Measurements from ENCODE around the gene TXNDC8. TPM values are rescaled to one million over a fixed set of nuclear protein-coding genes. Genes with fewer than 3 reads are reported as not detected.
"Not testable (repeated sequence)": the region's sequence is repeated elsewhere in the genome, so short reads cannot be mapped to it uniquely, and the experiment has no call there.

Gene TXNDC8
- polyA plus RNA-seq, 3 donors = not detected

GRCh38 chr9:110328763-110329162 lies 8.9 kb downstream of the TXNDC8 start:
- DNase-seq = no peak

DNA sequence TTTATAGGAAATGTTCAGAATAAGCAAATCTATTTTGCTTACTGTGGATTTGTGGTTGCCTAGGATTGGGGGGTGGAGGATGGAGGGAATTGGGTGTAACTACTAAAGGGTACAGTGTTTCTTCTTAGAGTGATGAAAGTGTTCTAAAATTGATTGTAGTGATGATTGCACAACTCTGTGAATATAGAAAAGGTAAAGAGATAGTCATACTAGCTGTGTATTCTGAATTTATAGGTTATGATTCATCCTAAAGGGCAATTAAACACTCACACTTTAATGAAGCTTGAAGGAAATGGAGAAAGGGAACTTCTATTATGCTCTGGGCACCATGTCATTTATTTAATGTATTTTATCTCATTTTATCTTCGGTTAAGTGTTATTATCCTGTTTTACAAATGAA lies 9.9 kb downstream of the TXNDC8 start:
- no peak for DNase-seq

DNA sequence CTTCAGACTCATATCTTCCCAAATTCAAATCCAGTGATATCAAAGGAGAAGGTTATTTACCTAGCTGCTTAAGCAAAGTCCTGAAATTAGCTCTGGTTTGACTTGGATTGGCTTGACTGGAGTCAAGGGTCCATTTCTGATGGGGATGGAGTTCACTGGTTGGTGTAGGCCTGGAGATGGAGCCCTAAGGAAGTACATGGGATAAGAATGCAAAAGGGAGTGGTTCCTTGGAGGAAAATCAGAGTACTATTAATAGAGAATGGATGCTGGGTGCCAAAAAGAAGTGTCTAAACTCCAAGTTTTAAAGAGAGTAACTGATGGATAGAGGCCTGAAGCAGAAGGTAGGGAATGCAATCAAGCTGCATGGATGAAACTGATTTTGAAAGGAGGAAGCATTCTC lies 13.8 kb downstream of the TXNDC8 start:
- no peak for DNase-seq

DNA sequence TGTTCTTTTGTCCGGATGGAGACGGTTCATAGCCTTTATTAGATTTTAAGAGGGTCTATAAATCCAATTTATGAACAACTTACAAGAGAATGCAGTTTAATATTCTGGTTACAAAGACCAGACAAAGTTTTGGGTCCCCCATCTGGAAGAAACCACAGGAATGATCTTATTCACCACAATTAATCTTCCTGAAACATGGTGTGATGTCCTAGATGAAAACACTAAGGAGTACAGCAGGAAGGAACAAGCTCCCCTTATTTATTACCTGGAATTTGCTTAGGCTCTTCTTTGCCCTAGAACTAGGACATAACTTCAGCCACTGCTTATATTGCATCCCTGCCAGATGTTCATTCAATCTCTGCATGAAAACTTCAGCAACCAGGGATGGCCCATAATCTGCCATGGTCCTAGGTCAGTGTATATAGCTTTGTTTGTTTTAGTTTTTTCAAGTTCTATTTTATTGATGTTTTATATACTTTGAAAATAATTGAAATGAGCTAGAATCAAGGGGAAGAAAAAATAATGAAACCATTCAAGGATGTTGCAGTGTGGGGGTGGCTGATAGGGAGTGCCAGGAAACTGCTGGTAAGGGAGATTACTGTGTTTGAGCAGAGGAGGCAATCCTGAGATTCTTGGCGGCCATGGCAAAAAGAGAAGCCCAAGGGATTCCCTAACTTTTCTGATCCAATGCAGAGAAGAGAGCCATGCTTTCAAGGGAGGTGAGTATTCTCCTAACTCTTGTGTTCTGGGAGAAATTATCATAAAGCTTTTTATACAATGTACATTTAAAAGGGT lies 16.8 kb downstream of the TXNDC8 start:
- DNase-seq = no peak

DNA sequence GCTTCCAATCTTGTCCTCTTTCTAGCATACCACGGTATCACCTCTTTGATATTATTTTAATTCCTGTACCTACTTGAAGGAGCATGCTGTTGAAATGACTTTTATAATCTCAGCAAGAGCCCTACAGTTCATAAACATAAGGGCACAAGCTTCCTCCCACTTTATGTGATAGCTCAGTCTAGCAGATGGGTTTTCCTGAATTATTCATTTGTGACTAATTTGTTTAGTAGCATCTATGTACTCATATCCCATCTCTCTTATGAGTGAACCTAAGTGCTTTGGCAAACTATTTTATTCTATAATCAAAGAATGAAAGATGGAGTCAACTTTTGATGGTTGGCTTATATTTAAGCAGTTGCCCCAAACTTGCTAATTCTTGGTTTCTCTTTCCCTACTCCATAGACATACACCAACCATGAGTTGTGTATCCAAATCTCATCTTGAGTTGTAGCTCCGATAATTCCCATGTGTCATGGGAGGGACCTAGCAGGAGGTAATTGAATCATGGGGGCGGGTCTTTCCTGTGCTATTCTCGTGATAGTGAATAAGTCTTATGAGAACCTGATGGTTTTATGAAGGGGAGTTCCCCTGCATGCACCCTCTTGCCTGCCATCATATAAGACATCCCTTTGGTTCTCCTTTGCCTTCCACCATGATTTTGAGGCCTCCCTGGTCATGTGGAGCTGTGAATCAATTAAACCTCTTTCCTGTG lies 17.7 kb downstream of the TXNDC8 start:
- DNase-seq = no peak

DNA sequence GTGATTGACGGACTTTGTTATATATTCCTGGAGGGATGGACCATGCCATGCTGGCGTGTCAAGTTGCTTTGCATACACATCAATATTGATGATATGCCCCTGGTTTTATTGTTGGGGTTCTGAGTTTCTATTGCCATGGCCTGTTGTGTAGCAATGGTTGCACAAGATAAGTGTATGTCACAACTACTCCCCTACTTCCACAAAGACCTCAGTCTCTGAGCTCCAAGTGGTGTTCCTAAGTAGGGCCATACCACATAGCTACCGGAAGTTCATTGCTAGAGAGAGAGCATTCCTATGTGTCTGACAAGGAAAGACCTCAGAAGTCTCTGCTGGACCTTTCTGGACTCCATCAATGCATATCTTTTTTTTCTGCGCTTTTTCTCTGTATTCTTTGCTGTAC lies 19.8 kb downstream of the TXNDC8 start:
- no peak for DNase-seq

- DNase-seq = no peak
These were observed 21.2 kb downstream of the TXNDC8 start for GRCh38 chr9:110316261-110317075.

DNA sequence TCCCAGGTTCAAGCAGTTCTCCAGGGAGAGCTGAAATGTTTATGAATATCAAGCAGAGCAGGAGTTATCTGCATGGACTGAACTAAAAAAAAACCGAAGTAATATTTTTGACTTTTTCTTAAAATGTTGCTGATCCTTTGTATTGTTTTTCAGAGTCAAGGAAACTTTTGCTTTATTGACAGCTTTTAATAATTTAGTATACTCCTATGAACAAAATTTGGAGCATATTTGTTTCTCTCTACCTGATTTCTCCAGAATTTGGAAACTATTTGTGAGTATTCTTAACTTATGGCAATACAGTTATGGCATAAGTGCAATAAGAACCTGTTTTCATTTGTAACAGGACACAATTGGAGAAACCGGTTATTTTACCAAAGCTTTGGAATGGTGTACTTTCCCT lies 25.7 kb downstream of the TXNDC8 start:
- not testable (repeated sequence) for DNase-seq

- no peak for DNase-seq
These were observed 28.0 kb downstream of the TXNDC8 start for GRCh38 chr9:110309681-110310080.

- no peak for DNase-seq
These were observed 29.0 kb downstream of the TXNDC8 start for GRCh38 chr9:110308633-110309038.

DNA sequence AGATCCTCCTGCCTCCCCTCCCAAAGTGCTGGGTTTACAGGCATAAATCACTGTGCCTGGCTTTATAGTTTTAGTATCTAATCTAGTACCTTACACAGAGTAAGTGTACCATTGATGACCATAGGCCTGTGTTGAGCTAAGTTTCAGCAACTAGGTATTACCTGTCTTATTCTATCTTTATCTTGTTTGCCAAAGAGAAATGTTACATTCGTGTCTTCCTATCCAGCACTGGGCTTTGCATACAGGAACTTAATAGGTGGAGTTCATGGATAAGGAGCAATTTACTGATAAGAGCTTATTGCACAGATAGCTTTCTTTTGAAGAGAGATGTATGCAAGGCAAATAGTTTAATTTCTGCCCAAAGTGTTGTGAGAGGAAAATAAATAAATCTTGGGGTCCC lies 30.5 kb downstream of the TXNDC8 start:
- DNase-seq = no peak

- no peak for DNase-seq
These were observed 34.5 kb downstream of the TXNDC8 start for GRCh38 chr9:110303133-110303532.

DNA sequence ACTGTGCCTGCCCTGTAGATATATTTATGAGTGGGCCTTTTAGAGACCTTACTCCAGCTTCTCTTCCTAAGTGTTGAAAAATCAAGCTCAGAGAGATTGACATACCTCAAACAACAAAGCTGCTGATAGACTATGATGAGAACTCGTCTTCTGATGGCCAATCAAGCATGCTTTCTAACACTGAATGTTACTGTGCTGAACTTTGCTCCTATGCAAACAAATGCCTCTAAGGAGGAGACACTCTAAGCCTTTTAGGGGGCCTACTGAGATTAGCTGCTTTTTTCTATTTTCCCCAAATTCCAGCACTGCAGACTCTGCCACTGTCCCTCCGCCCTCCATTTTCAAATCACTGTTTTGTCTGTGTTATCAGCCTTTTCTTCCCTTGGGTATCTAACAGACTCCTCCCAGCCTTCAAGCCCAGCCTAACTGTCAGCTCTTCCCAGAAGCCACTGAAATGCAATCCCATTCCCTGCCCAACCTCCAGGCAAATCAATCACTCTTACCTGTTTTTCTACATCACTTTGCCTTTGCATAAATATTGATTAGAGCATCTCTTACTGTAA lies 39.5 kb downstream of the TXNDC8 start:
- no peak for DNase-seq

GRCh38 chr9:110293248-110293647 lies 44.4 kb downstream of the TXNDC8 start:
- no peak for DNase-seq

- no peak for DNase-seq
These were observed 45.6 kb downstream of the TXNDC8 start for GRCh38 chr9:110291921-110292557.

DNA sequence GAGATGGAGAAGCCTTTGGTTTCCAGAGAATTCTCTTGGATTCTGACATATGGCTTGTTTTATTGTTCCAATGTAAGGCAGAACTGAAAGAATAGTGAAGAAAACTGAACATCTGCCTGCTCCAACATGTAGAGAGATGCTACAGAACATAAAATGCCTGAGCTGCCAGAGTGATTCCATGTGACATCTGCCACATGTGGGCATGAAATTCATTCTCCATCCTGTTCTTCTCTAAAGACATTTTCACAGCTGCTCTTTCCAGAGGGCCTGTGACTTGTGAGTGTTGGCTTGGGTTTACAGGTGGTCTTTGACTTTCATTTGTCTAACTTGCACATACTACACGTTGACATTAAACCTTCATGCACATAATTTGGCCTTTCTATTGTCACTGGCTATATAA lies 47.7 kb downstream of the TXNDC8 start:
- no peak for DNase-seq

DNA sequence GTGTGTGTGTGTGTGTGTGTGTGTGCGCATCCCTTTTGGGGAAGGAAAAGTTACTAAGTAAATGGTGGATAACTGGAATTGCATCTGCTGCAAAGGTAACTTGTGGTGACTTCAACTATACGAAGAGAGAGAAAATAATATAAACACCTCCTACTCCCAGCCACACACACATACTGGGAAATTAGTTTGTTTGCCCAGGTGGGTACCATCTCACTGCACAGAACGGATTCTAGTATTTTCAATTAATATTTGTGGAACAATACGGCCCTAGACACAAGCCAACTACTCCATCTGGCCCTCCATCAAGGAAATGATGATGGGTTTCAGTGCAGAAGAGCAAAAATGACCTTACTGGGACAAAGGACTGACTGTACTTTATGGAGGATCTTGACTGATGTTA lies 49.2 kb downstream of the TXNDC8 start:
- DNase-seq = no peak

DNA sequence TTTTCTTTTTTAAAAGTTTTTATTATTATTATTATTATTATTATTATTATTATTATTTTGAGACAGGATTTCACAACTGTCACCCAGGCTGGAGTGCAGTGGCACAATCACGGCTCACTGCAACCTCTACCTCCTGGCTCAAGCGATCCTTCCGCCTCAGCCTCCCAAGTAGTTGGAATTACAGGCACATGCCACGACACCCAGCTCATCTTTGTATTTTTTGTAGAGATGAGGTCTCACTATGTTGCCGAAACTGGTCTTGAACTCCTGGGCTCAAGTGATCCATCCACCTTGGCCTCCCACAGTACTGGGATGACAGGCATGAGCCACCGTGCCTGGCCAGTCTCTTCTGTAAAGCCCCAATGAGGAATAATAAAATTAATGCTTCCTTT lies 50.4 kb downstream of the TXNDC8 start:
- no peak for DNase-seq

GRCh38 chr9:110284211-110284844 lies 53.3 kb downstream of the TXNDC8 start:
- no peak for DNase-seq

GRCh38 chr9:110283751-110284150 lies 53.9 kb downstream of the TXNDC8 start:
- no peak for DNase-seq

DNA sequence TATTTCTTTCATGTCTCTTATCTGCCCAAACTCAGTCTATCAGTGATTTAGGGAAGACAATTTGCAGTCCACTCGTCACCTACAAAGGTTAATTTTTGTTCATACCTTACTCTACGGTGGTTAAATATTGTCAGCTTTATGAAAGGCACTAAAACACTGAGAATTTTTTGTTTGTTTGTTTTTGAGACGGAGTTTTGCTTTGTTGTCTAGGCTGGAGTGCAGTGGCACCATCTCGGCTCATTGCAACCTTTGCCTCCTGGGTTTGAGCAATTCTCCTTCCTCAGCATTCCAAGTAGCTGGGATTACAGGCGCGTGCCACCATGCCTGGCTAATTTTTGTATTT lies 55.0 kb downstream of the TXNDC8 start:
- DNase-seq = no peak

All from renal pelvis (tissue), 4 donors.